HK-2 (cell line): ENCODE results near the gene FSD2.
"Not testable (repeated sequence)": the region's sequence is repeated elsewhere in the genome, so short reads cannot be mapped to it uniquely, and the experiment has no call there.

Experiments
- DNase-seq: peaks from one replicate; pipeline ENCODE4 v3.0.0-alpha.2; 2018; ENCODE audit not compliant: unreplicated experiment

Gene FSD2

DNA sequence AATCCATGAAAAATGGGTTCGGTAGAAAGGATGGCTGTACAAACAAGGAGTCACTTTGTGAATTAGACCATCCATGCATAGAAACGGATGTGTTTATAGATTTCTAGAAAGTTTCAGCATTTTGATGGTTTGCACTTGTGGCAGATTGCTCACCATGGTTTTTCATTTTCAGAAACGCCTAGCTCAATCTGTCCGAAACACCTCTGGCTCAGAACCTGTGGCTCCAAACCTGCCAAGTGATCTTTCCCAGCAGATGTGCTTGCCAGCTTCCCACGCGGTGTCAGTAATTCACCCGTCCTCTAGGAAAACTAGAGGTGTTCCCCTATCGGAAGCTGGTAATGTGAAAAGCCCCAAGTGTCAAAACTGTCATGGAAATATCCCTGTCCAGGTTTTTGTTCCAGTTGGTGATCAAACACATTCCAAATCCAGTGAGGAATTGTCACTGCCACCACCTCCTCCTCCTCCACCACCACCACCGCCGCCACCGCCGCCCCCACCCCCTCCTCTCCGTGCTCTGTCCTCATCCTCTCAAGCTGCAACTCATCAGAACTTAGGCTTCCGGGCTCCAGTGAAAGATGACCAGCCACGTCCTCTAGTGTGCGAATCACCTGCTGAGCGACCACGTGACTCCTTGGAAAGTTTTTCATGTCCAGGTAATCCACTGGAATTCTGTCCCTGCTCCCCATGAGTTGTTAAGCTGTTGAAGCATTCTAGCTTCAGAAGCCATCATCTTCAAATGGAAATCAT, 24.7 kb upstream of the FSD2 start:
- peak; percentile 67 for DNase-seq

- DNase-seq, result no peak
These were observed 23.4 kb upstream of the FSD2 start for GRCh38 chr15:82829234-82829633.

DNA sequence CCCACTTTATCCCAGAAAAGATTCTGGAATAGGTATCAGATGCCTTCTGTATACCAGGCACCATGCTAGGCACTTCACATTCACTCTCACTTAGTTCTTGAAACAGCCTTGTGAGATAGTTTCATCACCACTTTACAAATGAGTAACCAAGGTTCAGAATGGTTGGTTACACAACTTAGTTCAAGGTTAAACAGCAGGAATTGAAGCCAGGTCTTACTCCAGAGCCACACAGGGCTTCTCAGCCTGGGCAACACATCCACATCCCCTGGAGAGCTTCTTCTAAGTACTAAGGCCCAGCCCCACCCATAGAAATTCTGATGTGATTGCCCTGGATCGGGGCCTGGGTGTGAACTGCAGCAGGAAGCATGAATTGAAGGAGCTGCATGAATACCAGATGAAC, 22.2 kb upstream of the FSD2 start:
- no peak for DNase-seq

GRCh38 chr15:82823049-82823448, 17.2 kb upstream of the FSD2 start:
- DNase-seq, result no peak

DNA sequence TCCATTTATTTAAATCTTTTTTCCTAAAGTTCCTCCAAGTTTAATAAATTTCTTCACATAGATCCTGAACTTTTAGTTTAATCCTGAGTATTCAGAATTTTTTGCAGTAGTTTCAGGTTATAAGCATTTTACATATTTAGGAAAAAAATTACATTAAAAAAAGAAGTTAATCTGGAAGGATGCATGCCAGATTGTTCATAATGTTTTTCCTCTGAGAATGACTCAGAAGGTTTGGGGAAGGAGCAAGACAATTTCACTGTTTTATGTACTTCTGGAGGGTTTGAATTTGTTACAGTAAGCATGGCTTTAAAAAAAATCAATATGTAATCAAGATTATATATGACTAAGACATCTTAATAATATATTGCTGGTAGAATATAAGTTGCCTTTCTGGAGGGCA, 16.0 kb upstream of the FSD2 start:
- not testable (repeated sequence) for DNase-seq

GRCh38 chr15:82821396-82821795, 15.5 kb upstream of the FSD2 start:
- DNase-seq, result peak; percentile 35

DNA sequence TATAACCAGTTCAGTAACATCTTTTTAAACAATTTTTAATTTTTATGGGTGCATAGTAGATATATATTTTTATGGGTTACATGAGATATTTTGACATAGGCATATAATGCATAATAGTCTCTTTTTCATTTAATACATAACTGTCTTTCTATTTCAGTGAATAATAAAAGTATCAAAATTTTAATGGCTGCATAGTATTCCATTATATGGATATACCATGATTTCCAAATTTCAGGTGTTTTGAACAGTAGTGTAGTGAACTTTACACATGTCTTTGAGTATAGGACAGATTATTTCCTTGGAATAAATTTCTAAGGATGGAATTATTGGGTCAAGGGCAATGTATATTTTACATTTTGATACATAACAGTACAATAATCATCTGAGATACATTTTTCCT, 14.3 kb upstream of the FSD2 start:
- no peak for DNase-seq

DNA sequence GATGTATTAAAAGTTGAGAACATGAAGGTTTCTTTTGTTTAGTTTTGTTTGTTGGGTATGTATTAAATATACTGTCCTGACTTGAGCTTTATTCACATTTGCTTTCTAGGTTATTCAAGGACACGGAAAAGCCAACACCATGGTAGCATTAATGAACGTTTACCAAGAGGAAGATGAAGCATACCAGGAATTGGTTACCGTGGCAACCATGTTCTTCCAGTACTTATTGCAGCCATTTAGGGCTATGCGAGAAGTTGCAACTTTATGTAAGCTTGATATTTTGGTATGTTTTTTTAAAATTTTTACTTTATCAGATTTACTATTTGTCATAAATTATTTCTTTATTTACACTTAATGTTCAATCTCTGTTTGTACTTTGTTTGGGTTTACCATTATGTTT, 7.1 kb upstream of the FSD2 start:
- DNase-seq, result no peak

- no peak for DNase-seq
These were observed 5.1 kb upstream of the FSD2 start for GRCh38 chr15:82810890-82811426.

GRCh38 chr15:82810061-82810889, 4.4 kb upstream of the FSD2 start:
- no peak for DNase-seq

- peak; percentile 94 for DNase-seq
These were observed 3.6 kb upstream of the FSD2 start, which contains the start of gene WHAMM for GRCh38 chr15:82809308-82810060. WHAMM (plus strand) TSS chr15:82809628; CDS start chr15:82809727, 99 bp downstream.

DNA sequence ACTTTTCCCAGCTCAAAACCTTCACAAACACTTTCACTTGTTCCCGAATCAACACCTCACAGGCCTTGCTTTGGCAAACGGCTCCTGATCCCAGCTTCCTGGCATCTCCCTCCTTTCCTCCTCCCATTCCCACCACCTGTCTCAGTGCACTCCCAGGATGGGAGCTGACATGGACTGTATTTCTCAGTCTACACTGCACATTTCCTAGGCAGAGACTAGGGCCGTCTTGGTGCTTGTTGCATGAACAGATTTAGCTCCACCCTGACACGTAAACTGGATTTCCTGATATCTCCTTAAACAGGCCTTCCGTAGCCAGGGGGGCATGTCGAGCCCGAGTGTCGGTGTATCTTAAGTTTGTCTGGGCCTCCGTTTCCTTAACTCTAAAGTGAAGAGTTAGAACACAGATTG, 2.8 kb upstream of the FSD2 start:
- peak; percentile 40 for DNase-seq

- DNase-seq, result peak; percentile 45
These were observed 2.2 kb upstream of the FSD2 start for GRCh38 chr15:82807920-82808633.

- DNase-seq, result no peak
These were observed 1.3 kb downstream of the FSD2 start for GRCh38 chr15:82804575-82804949.

- DNase-seq, result no peak
These were observed 1.9 kb downstream of the FSD2 start for GRCh38 chr15:82803793-82804574.

GRCh38 chr15:82802497-82802896, 3.4 kb downstream of the FSD2 start:
- no peak for DNase-seq

DNA sequence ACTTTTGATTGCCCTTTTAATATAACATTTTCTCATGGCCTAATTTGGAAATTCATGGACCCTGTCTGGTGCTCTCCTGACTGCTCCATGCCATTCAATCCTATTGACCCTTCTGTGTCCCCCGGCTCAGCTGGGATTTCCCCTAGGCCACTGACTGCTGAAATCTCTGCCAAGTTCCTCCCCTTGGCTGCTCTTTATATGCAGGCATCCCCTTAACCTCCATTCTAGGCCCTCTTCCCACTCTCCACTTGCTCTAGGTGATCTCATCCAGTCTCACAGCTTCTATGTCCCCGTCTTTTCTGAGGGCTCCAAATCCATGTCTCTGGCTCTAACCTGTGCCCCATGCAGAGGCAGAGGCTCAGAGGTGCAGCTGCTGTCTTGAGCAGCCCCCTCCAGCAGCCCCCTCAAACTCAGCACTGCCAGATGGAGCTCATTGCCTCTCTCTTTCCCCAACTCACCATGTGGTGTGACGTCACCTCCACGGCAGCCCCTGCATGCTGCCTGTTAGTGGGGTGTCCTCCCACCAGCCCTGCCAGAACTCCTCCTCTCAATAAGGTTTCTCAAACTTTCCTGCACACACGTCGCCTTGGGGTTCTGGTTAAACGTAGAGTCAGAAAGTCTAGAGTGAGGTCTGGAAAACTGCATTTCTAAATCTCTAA, 6.6 kb downstream of the FSD2 start:
- DNase-seq, result no peak

DNA sequence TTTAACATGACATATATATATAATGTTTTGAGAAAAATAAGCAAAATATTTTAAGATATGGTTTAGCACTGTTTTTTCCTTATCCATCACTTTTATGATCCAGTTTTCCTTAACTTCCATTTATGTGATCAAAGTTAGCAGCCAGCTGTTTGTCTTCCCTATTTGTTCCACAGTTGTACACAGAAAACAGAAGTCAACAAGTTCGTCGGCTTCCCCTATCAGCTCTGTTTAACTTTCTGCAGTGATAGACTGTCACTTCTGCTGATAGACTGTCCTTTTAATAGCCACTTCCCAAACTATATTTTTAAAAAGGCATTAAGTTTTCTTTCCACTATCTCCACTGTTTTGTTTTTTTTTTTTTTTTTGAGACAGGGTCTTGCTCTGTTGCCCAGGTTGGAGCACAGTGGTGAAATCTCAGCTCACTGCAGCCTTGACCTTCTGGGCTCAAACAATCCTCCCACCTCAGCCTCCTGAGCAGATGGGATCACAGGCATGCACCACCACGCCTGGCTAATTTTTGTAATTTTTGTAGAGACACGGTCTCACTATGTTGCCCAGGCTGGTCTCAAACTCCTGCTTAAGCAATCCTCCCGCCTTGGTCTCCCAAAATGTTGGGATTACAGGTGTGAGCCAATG, 7.2 kb downstream of the FSD2 start:
- DNase-seq, result no peak

DNA sequence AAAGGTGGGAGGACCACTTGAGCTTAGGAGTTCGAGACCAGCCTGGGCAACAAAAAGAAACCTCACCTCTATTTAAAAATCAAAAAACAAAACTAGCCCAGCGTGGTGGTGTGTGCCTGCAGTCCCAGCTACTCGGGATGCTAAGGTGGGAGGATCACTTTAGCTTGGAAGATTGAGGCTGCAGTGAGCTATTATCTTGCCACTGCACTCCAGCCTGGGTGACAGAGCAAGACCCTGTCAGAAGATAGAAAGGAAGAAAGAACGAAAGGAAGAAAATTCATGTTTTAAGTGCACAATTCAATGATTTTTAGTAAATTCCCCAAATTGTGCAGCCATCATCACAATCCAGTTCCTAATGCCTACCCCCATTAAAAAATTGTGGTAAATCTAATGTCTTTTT, 7.8 kb downstream of the FSD2 start:
- no peak for DNase-seq

GRCh38 chr15:82793737-82794136, 12.1 kb downstream of the FSD2 start:
- no peak for DNase-seq
